ENCODE data around the gene RHOBTB1.

The RHOBTB1 gene

DNA sequence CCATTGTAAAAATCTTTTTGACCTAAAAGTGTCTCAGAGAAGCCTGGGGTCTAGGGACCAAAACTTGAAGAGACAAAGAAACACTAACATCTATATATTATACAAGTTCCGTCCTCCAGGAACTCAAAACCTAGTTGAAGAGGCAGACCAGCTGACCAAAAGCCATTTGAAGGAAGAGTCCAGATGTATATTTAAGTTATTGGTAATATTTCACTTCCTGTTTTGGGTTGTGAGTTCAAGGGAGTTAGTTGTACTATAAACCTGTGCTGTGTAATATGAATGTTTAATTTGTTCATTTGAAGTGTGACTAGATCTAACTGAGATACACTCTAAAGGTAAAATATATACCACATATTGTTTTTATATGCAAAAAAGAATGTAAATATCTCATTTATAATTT is 120.7 kb downstream of the RHOBTB1 start:
- no peak for DNase-seq (ENCODE audit: low read depth in 3 of 3, low spot score in 1 of 3)

DNA sequence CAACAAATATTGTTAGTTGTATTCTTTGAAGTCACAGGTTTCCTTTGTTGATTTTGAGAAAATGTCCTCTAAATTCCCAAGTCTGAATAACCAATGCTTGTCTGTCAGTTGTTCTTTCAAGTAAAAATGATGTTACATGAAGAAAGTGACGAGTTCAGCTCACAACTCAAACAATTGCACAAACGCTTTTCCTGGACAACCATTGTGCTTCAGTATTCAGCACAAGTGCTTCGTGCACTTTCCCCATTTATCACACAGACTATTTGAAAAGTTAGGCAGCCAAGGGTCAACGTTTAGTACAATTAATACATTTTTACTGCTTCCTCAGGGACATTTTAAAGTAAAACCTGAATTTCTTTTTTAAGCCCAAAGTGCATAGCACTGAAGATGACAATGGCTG is 121.2 kb downstream of the RHOBTB1 start:
- DNase-seq (ENCODE audit: low read depth in 3 of 3, low spot score in 1 of 3), result no peak

DNA sequence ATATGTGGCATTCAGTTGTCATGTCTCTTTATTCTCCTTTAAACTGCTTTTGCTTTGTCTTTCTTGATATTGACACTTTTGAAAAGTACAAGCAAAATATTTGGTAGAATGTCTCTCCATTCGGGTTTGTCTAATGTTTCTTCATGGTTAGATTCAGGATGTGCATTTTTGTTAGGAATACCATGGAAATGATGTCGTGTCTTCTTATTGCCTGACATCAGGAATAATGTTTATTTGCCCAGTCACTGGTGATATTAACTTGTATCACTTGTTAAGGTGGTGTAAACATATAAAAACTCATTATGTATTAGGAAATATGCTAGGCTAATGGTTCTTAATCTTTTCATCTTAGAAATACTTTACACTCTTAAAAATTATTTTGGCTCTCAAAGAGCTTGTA is 122.3 kb downstream of the RHOBTB1 start:
- no peak for DNase-seq (ENCODE audit: low read depth in 3 of 3, low spot score in 1 of 3)

DNA sequence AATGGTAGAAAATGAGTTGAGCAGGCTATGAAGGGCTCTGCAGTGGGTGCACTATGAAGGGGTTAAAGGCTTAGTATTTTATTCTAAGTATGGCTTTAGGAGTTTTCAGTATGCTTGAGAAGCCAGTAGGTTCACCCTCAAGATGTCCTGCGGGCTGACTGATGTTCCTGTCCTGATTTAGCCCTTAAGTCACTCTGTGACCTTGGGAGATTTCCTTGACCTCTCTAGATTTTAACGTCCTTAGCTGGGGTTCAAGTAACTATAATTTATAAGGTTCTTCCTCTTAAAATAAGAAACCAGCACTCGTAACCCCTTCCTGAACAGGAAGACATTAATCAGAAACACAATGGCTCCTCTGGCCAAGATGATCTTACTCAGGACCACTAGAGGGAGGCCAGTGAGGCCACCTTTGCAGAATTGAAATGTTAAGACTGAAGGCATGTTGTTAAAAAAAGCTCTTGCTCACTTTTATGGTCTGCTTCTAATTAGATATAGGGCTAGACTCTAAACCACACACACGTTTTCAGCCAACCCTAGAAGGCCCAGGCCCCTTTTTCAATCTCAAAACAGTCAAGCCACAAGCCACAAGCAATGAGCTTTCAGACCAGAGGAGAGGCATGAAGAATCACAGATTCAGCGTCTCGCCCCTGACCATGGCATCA is 123.8 kb downstream of the RHOBTB1 start:
- DNase-seq (ENCODE audit: low read depth in 3 of 3, low spot score in 1 of 3), result no peak

Measured in stimulated activated CD4-positive, alpha-beta T cell treated with anti-CD3 and anti-CD28 coated beads, TNF-alpha, amount 100 ng/mL, for 1 hour (primary cell).